ENCODE data around the gene DOK3. TPM values are rescaled to one million over a fixed set of nuclear protein-coding genes. Genes with fewer than 3 reads are reported as not detected.

DOK3 gene
- total RNA-seq, 1 experiment from 2014 or later: 16.4 TPM

DNA sequence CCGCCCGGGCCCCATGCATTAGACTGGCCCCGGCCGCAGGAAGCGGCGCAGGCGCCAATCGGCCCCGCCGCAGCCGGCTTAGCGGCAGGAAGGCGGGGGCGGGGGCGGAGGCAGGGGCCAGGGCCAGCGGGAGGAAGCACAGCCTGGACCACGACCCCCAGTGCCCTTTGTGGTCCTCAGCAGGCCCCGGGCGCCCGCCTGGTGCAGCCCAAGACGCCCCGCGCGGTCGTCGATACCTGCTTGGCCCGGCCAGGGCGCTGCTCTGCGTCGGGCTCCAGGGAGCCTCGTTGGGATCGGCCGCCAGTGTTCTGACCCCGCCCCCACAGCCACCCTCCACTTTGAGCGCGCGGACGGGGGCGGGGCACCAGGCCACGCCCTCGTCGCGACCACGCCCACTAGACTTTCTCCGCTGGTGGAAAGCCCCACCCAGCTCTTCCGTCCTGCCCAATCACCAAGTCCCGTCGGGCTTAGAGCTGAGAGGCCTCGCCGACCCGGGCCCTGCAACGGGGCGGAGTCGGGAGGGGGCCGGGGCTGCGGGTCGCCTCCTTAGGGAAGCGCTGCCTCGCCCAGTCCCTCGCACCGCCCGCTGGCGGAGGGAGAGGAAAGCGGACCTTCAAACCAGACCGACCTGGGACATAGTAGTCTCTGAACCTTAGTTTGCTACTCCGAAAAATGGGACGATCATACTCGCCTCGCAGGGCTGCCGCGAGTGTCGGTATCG, 12.2 kb downstream of the DOK3 start, which contains the start of gene PDLIM7:
Gene PDLIM7, minus strand, starts transcription at position 313 of the 721 bp plus-strand sequence. CDS start 1,092 bp downstream, outside the sequence.
- no peak within 1 kb of the TSS for H2BK5ac ChIP-seq (ENCODE audit: insufficient read length, low read length)
- no peak within 1 kb of the TSS for H2AK5ac ChIP-seq (ENCODE audit: insufficient read length, low read length)
- H4K91ac ChIP-seq (ENCODE audit: insufficient read length, low read depth, low read length): peak within 1 kb of the TSS; percentile 87
- peaks cover 29% of the 10 kb centered on the region for H3K27me3 Mint-ChIP-seq (ENCODE audit: low read depth)
- no peak within 1 kb of the TSS for H2AFZ ChIP-seq (ENCODE audit: low read length)
- H2BK20ac ChIP-seq (ENCODE audit: low read depth, low read length, poor library complexity, severe bottlenecking): no peak within 1 kb of the TSS
- H3K4me2 ChIP-seq (ENCODE audit: insufficient read depth, insufficient read length, low read length): peak within 1 kb of the TSS; percentile 53
- DNase-seq: peak; percentile 98
- peak within 1 kb of the TSS; percentile 98 for H3K14ac ChIP-seq (ENCODE audit: insufficient read depth, low read length)
- peaks cover 5% of the 10 kb centered on the region; the same call in 1 of the 2 replicates for H3K4me1 ChIP-seq (ENCODE audit: insufficient read depth, low read length)
- no peak within 1 kb of the TSS for H4K5ac ChIP-seq (ENCODE audit: insufficient read length, low read depth, low read length)
- H3K4me3 Mint-ChIP-seq: peak within 1 kb of the TSS; percentile 75 to 89
- H3K56ac ChIP-seq (ENCODE audit: insufficient read length, low read depth, low read length): no peak within 1 kb of the TSS
- H2BK12ac ChIP-seq (ENCODE audit: insufficient read length, low read depth, low read length): no peak within 1 kb of the TSS
- no peak within 1 kb of the TSS for H3K23ac ChIP-seq (ENCODE audit: insufficient read length, low read depth, low read length)
- peak within 1 kb of the TSS; percentile 60 for H3K9ac ChIP-seq (ENCODE audit: extremely low read depth, insufficient read length, low read length)
- H4K8ac ChIP-seq (replicated peaks; ENCODE audit: insufficient read length, low read depth, low read length): no peak within 1 kb of the TSS
- no peaks in the 10 kb centered on the region; the same call in 1 of the 2 replicates for H3K27me3 ChIP-seq (ENCODE audit: insufficient read depth, low read length)
- H3K79me2 ChIP-seq (ENCODE audit: insufficient read depth, low read length): no peaks in the 10 kb centered on the region
- H3K79me1 ChIP-seq (ENCODE audit: insufficient read depth, low read depth, low read length, poor library complexity, severe bottlenecking): no peaks in the 10 kb centered on the region
- H3K18ac ChIP-seq (ENCODE audit: insufficient read length, low read depth, low read length): peak within 1 kb of the TSS; percentile 95
- peaks cover 12 to 18% (median 18%) of the 10 kb centered on the region in 3 experiments for H3K36me3 Mint-ChIP-seq (ENCODE audit: insufficient read depth in 1 of 3, low read depth in 3 of 3)
- H4K20me1 ChIP-seq (ENCODE audit: control insufficient read depth, insufficient read depth, insufficient read length): no peaks in the 10 kb centered on the region
- peak within 1 kb of the TSS; percentile 74 for H2BK120ac ChIP-seq (ENCODE audit: low read depth, low read length, poor library complexity, severe bottlenecking)
- peak within 1 kb of the TSS; percentile 22 for H3T11ph ChIP-seq (ENCODE audit: low read length)
- H3K27ac Mint-ChIP-seq: peak within 1 kb of the TSS; percentile 95 to 98 (median 95); a peak in 5 of 7 replicates
- H2BK15ac ChIP-seq (ENCODE audit: low read depth, low read length): 0 out of 2 replicates have a peak within 1 kb of the TSS, but pooled peaks have one; percentile 28
- H3K9me3 Mint-ChIP-seq: no peaks in the 10 kb centered on the region
- no CpG with 5 or more reads among the region's 73 CpGs for WGBS (ENCODE audit: extremely low coverage, insufficient read length, low lambda C conversion rate)
- TF ChIP-seq, protein P1, sequence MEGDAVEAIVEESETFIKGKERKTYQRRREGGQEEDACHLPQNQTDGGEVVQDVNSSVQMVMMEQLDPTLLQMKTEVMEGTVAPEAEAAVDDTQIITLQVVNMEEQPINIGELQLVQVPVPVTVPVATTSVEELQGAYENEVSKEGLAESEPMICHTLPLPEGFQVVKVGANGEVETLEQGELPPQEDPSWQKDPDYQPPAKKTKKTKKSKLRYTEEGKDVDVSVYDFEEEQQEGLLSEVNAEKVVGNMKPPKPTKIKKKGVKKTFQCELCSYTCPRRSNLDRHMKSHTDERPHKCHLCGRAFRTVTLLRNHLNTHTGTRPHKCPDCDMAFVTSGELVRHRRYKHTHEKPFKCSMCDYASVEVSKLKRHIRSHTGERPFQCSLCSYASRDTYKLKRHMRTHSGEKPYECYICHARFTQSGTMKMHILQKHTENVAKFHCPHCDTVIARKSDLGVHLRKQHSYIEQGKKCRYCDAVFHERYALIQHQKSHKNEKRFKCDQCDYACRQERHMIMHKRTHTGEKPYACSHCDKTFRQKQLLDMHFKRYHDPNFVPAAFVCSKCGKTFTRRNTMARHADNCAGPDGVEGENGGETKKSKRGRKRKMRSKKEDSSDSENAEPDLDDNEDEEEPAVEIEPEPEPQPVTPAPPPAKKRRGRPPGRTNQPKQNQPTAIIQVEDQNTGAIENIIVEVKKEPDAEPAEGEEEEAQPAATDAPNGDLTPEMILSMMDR (conservative IDR thresholded peaks at IDR 0.05): no peak
- H3K9me3 ChIP-seq (ENCODE audit: control insufficient read depth, low read depth, low read length): no peaks in the 10 kb centered on the region
- H3K23me2 ChIP-seq (ENCODE audit: insufficient read length, low read depth, low read length, poor library complexity, severe bottlenecking): peaks cover 4% of the 10 kb centered on the region
- peaks cover 38 to 59% of the 10 kb centered on the region in 2 experiments for H3K4me1 Mint-ChIP-seq
- no peak within 1 kb of the TSS for H3K27ac ChIP-seq (ENCODE audit: insufficient read length, low read depth, low read length)
- peak within 1 kb of the TSS; percentile 87; the same call in 1 of the 2 replicates for H3K4ac ChIP-seq (ENCODE audit: low read depth, low read length)
